ENCODE measurements around the gene XYLT2.

XYLT2 gene

GRCh38 chr17:50354198-50354597, 8.3 kb downstream of the XYLT2 start:
- Mint-ChIP-seq H3K27ac (no peak overlapping the region), H3K4me3 (no peak overlapping the region), H3K27me3 (ENCODE audit: low read depth) (no peaks in the 10 kb centered on the region), H3K9me3 (no peaks in the 10 kb centered on the region), H3K36me3 (ENCODE audit: low read depth) (peaks cover 37% of the 10 kb centered on the region), H3K4me1 (no peaks in the 10 kb centered on the region)
- TF ChIP-seq CTCF (IDR thresholded peaks at IDR 0.05; ENCODE audit: unreplicated experiment in 3 of 3): no peak

- no peaks in the 10 kb centered on the region for H3K27me3 Mint-ChIP-seq (ENCODE audit: low read depth)
- H3K27ac Mint-ChIP-seq: no peak overlapping the region
- TF ChIP-seq CTCF (IDR thresholded peaks at IDR 0.05; ENCODE audit: unreplicated experiment in 3 of 3): no peak
- peaks cover 39% of the 10 kb centered on the region for H3K36me3 Mint-ChIP-seq (ENCODE audit: low read depth)
- H3K4me3 Mint-ChIP-seq: no peak overlapping the region
- no peaks in the 10 kb centered on the region for H3K9me3 Mint-ChIP-seq
- H3K4me1 Mint-ChIP-seq: no peaks in the 10 kb centered on the region
Observed at GRCh38 chr17:50354776-50355175, 8.8 kb downstream of the XYLT2 start.

- Mint-ChIP-seq H3K27me3 (ENCODE audit: low read depth) (no peaks in the 10 kb centered on the region), H3K4me3 (no peak overlapping the region), H3K27ac (no peak overlapping the region), H3K4me1 (no peaks in the 10 kb centered on the region), H3K36me3 (ENCODE audit: low read depth) (peaks cover 39% of the 10 kb centered on the region), H3K9me3 (no peaks in the 10 kb centered on the region)
- TF ChIP-seq CTCF (IDR thresholded peaks at IDR 0.05; ENCODE audit: unreplicated experiment in 3 of 3): no peak
Observed at GRCh38 chr17:50355336-50355700, 9.4 kb downstream of the XYLT2 start.

- H3K27me3 Mint-ChIP-seq (ENCODE audit: low read depth): no peaks in the 10 kb centered on the region
- H3K27ac Mint-ChIP-seq: no peak overlapping the region
- no peaks in the 10 kb centered on the region for H3K4me1 Mint-ChIP-seq
- peaks cover 39% of the 10 kb centered on the region for H3K36me3 Mint-ChIP-seq (ENCODE audit: low read depth)
- no peak overlapping the region for H3K4me3 Mint-ChIP-seq
- TF ChIP-seq CTCF (IDR thresholded peaks at IDR 0.05; ENCODE audit: unreplicated experiment in 3 of 3): no peak
- H3K9me3 Mint-ChIP-seq: no peaks in the 10 kb centered on the region
Observed at GRCh38 chr17:50355701-50356341, 9.9 kb downstream of the XYLT2 start.

GRCh38 chr17:50356418-50356817, 10.5 kb downstream of the XYLT2 start:
- H3K4me3 Mint-ChIP-seq: no peak overlapping the region
- TF ChIP-seq CTCF (IDR thresholded peaks at IDR 0.05; ENCODE audit: unreplicated experiment in 3 of 3): no peak
- H3K9me3 Mint-ChIP-seq: no peaks in the 10 kb centered on the region
- H3K36me3 Mint-ChIP-seq (ENCODE audit: low read depth): peaks cover 39% of the 10 kb centered on the region
- H3K27ac Mint-ChIP-seq: no peak overlapping the region
- H3K27me3 Mint-ChIP-seq (ENCODE audit: low read depth): no peaks in the 10 kb centered on the region
- no peaks in the 10 kb centered on the region for H3K4me1 Mint-ChIP-seq

- H3K9me3 Mint-ChIP-seq: no peaks in the 10 kb centered on the region
- H3K4me3 Mint-ChIP-seq: no peak overlapping the region
- H3K27ac Mint-ChIP-seq: no peak overlapping the region
- no peak for TF ChIP-seq CTCF (IDR thresholded peaks at IDR 0.05; ENCODE audit: unreplicated experiment in 3 of 3)
- peaks cover 33% of the 10 kb centered on the region for H3K36me3 Mint-ChIP-seq (ENCODE audit: low read depth)
- peaks cover 2% of the 10 kb centered on the region for H3K4me1 Mint-ChIP-seq
- no peaks in the 10 kb centered on the region for H3K27me3 Mint-ChIP-seq (ENCODE audit: low read depth)
Observed at GRCh38 chr17:50356892-50357510, 11.1 kb downstream of the XYLT2 start.
